Smooth muscle cell (in vitro differentiated cells): ENCODE measurements around the gene DOC2B. TPM values are rescaled to one million over a fixed set of nuclear protein-coding genes. Genes with fewer than 3 reads are reported as not detected.
"Not testable (repeated sequence)": the region's sequence is repeated elsewhere in the genome, so short reads cannot be mapped to it uniquely, and the experiment has no call there.

ENCODE experiments used
- DNase-seq: peaks from one replicate; lab custom pipeline; 2025; ENCODE audit not compliant: unreplicated experiment; lab: John Stamatoyannopoulos, UW
- H2AFZ ChIP-seq: fragments of 200-600 bp; sonication (generic); 2 replicates; pipeline ENCODE4 v1.6.0; 2016; ENCODE audit warnings: antibody characterized with exemption, low read depth, mild to moderate bottlenecking
- H3F3A ChIP-seq: fragments of 200-600 bp; sonication (generic); 2 replicates; pipeline ENCODE4 v1.6.0; 2017; ENCODE audit warnings: antibody characterized with exemption, low read depth
- H3K27ac ChIP-seq: fragments of 200-600 bp; sonication (generic); 2 replicates; pipeline ENCODE4 v1.5.1; 2016; ENCODE audit warnings: low read depth, mild to moderate bottlenecking
- H3K27me3 ChIP-seq: fragments of 200-600 bp; sonication (generic); 2 replicates; pipeline ENCODE4 v1.6.1; 2016; ENCODE audit warnings: low read depth, mild to moderate bottlenecking
- H3K36me3 ChIP-seq: fragments of 200-600 bp; sonication (generic); 2 replicates; pipeline ENCODE4 v1.5.1; 2016; ENCODE audit warnings: low read depth
- H3K4me1 ChIP-seq: fragments of 200-600 bp; sonication (generic); 2 replicates; pipeline ENCODE4 v1.5.1; 2016; ENCODE audit warnings: low read depth
- H3K4me2 ChIP-seq: fragments of 200-600 bp; sonication (generic); 2 replicates; pipeline ENCODE4 v1.6.0; 2016; ENCODE audit warnings: mild to moderate bottlenecking
- H3K4me3 ChIP-seq: fragments of 200-600 bp; sonication (generic); 2 replicates; pipeline ENCODE4 v1.5.1; 2016; ENCODE audit warnings: mild to moderate bottlenecking
- H3K79me2 ChIP-seq: fragments of 200-600 bp; sonication (generic); 2 replicates; pipeline ENCODE4 v1.6.0; 2016; ENCODE audit warnings: low read depth, mild to moderate bottlenecking
- H3K9ac ChIP-seq: fragments of 200-600 bp; sonication (generic); 2 replicates; pipeline ENCODE4 v1.6.0; 2016; ENCODE audit warnings: low read depth
- H3K9me3 ChIP-seq: fragments of 200-600 bp; sonication (generic); replicated peaks from 2 replicates; pipeline ENCODE4 v1.5.1; 2016; ENCODE audit warnings: low read depth
- H4K20me1 ChIP-seq: fragments of 200-600 bp; sonication (generic); 2 replicates; pipeline ENCODE4 v1.6.0; 2016; ENCODE audit warnings: low read depth
- WGBS: methylation state at CpG from one replicate; pipeline ENCODE4 v1.1.7; 2016; ENCODE audit warnings: low lambda C conversion rate; 5-methylcytosine and 5-hydroxymethylcytosine counted together
- polyA plus RNA-seq: library from polyadenylated mRNA; unstranded; fragments of >200 nt; fragmentation: Nextera tagmentation; extraction: Ambion mirVana; gene quantifications from 2 replicates; pipeline ENCODE4 v1.2.1, GENCODE V29; 2016
- total RNA-seq: library from RNA; depleted of rRNA; stranded (reverse); fragments of >200 nt; gene quantifications from 2 replicates; pipeline ENCODE4 v1.2.3, GENCODE V29; 2014
- TF ChIP-seq, protein P1 (sequence below): fragments of 200-600 bp; sonication (generic); IDR thresholded peaks from 2 replicates; pipeline ENCODE4 v1.5.1; 2017; ENCODE audit warnings: borderline replicate concordance, mild to moderate bottlenecking, antibody characterized with exemption; ENCODE audit not compliant: insufficient read depth, poor library complexity, severe bottlenecking

Gene DOC2B
- total and polyA plus RNA-seq, 2 experiments from 2014 or later, result 0.24 to 0.27 TPM

GRCh38 chr17:136531-136930 is 44.9 kb downstream of the DOC2B start:
- H2AFZ ChIP-seq, H3K79me2 ChIP-seq, H3K36me3 ChIP-seq, H3F3A ChIP-seq, H3K4me3 ChIP-seq, H3K27me3 ChIP-seq, H3K4me1 ChIP-seq, DNase-seq, H3K4me2 ChIP-seq, H4K20me1 ChIP-seq, H3K9ac ChIP-seq, H3K9me3 ChIP-seq, H3K27ac ChIP-seq: not testable (repeated sequence)
- TF ChIP-seq, protein P1, sequence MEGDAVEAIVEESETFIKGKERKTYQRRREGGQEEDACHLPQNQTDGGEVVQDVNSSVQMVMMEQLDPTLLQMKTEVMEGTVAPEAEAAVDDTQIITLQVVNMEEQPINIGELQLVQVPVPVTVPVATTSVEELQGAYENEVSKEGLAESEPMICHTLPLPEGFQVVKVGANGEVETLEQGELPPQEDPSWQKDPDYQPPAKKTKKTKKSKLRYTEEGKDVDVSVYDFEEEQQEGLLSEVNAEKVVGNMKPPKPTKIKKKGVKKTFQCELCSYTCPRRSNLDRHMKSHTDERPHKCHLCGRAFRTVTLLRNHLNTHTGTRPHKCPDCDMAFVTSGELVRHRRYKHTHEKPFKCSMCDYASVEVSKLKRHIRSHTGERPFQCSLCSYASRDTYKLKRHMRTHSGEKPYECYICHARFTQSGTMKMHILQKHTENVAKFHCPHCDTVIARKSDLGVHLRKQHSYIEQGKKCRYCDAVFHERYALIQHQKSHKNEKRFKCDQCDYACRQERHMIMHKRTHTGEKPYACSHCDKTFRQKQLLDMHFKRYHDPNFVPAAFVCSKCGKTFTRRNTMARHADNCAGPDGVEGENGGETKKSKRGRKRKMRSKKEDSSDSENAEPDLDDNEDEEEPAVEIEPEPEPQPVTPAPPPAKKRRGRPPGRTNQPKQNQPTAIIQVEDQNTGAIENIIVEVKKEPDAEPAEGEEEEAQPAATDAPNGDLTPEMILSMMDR, result peak; percentile 52
- WGBS, result 30% methylated on average over 4 of the region's 4 CpGs

DNA sequence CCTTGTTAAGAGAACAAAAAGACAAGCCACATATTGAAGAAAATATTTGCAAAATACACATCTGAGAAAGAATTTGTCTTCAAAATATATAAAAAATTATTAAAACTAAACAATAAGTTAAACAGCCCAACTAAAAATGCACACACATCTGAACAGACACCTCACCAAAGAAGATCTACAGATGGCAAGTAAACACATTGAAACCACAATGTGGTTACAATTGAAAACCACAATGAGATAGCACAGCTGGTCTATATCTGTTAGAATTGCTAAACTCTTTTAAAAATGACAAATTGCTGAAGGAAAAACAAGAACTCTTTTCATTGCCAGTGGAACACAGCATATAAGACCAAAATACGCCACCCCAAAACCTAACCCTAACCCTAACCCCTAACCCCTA is 45.6 kb downstream of the DOC2B start:
- DNase-seq, H3K9ac ChIP-seq, H4K20me1 ChIP-seq, H3K9me3 ChIP-seq, H3K27ac ChIP-seq, H3K4me3 ChIP-seq, H3K27me3 ChIP-seq, H3K4me1 ChIP-seq, H3K79me2 ChIP-seq, H2AFZ ChIP-seq, H3K36me3 ChIP-seq, H3F3A ChIP-seq, H3K4me2 ChIP-seq: not testable (repeated sequence)
- no CpG with 5 or more reads among the region's 1 CpG for WGBS

DNA sequence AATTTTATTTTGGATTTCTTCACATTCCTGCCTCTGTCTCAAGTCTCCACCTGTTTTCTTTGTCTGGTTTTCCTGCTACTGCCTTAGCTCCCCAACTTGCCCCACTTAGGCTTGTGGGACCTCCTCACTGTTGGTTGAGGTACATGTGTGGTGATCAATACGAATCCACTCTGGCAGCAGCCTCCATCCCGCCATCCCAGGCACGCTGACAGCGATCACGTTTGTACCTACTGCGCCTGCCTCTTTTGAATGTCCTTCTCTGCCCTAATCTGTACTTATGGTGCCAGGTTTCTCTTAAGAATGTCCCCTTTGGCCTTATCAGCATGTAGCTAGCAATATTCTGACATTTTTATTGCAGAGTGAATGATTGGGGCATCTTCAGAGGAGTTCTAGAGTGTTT is 46.4 kb downstream of the DOC2B start:
- not testable (repeated sequence) for H3K9ac ChIP-seq, H3K27ac ChIP-seq, H3K36me3 ChIP-seq, H2AFZ ChIP-seq, H3K79me2 ChIP-seq, H3K9me3 ChIP-seq, H3K4me1 ChIP-seq, H3F3A ChIP-seq, H4K20me1 ChIP-seq, H3K4me2 ChIP-seq, DNase-seq, H3K4me3 ChIP-seq, H3K27me3 ChIP-seq
- WGBS, result 91% methylated on average over 6 of the region's 6 CpGs

DNA sequence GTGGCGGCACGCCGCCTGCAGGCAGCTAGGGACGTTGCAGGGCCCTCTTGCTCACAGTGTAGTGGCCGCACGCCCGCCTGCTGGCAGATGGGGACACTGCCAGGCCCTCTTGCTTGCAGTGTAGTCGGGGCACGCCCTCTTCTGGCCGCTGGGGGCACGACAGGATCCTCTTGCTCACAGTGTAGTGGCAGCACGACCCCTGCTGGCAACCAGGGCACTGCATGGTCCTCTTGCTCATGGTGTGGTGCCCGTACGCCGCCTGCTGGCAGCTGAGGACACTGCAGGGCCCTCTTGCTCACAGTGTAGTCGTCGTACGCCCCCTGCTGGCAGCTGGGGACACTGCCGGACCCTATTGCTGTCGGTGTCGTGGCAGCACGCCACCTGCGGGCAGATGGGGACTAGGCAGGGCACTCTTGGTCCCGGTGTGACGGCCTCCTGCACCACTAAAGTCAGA is 47.1 kb downstream of the DOC2B start:
- 93% methylated on average over 11 of the region's 25 CpGs for WGBS
- H3K27me3 ChIP-seq, H3K4me1 ChIP-seq, H4K20me1 ChIP-seq, H3K79me2 ChIP-seq, H3K9me3 ChIP-seq, H3K36me3 ChIP-seq, DNase-seq, H3K27ac ChIP-seq, H3K4me3 ChIP-seq, H3K4me2 ChIP-seq, H2AFZ ChIP-seq, H3F3A ChIP-seq, H3K9ac ChIP-seq: not testable (repeated sequence)
- TF ChIP-seq, protein P1, result peak; percentile 22

GRCh38 chr17:133932-134331 is 47.5 kb downstream of the DOC2B start:
- H3F3A ChIP-seq, H3K4me1 ChIP-seq, H2AFZ ChIP-seq, H3K36me3 ChIP-seq, H3K9me3 ChIP-seq, H3K79me2 ChIP-seq, H3K27ac ChIP-seq, H3K27me3 ChIP-seq, H3K9ac ChIP-seq, H4K20me1 ChIP-seq, DNase-seq, H3K4me2 ChIP-seq, H3K4me3 ChIP-seq: not testable (repeated sequence)
- WGBS, result 94% methylated on average over 18 of the region's 40 CpGs
